Stimulated activated CD8-positive, alpha-beta memory T cell treated with anti-CD3 and anti-CD28 coated beads, Interleukin-7, amount 100 ng/mL, for 24 hours (primary cell): ENCODE measurements around the gene MSI2.

Experiments
- DNase-seq: peaks from one replicate; pipeline ENCODE4 v3.0.0-alpha.2; 2020; ENCODE audit warnings: low read depth

The MSI2 gene

GRCh38 chr17:57318913-57319312 lies 62.6 kb downstream of the MSI2 start:
- no peak for DNase-seq

- DNase-seq, result no peak
Observed at GRCh38 chr17:57319806-57320205, 63.5 kb downstream of the MSI2 start.

GRCh38 chr17:57323391-57323790 lies 67.1 kb downstream of the MSI2 start:
- DNase-seq, result no peak

- DNase-seq, result no peak
Observed at GRCh38 chr17:57324060-57324459, 67.7 kb downstream of the MSI2 start.

- no peak for DNase-seq
Observed at GRCh38 chr17:57324631-57325030, 68.3 kb downstream of the MSI2 start.

- DNase-seq, result no peak
Observed at GRCh38 chr17:57326336-57326735, 70.0 kb downstream of the MSI2 start.

GRCh38 chr17:57326764-57327163 lies 70.4 kb downstream of the MSI2 start:
- no peak for DNase-seq

- no peak for DNase-seq
Observed at GRCh38 chr17:57327176-57327970, 71.0 kb downstream of the MSI2 start.

GRCh38 chr17:57328109-57328882 lies 72.0 kb downstream of the MSI2 start:
- no peak for DNase-seq

GRCh38 chr17:57329380-57330214 lies 73.3 kb downstream of the MSI2 start:
- no peak for DNase-seq

GRCh38 chr17:57330587-57330986 lies 74.3 kb downstream of the MSI2 start:
- DNase-seq, result no peak

- DNase-seq, result no peak
Observed at GRCh38 chr17:57331423-57331822, 75.1 kb downstream of the MSI2 start.

GRCh38 chr17:57332501-57332900 lies 76.2 kb downstream of the MSI2 start:
- no peak for DNase-seq

- no peak for DNase-seq
Observed at GRCh38 chr17:57335195-57335792, 79.0 kb downstream of the MSI2 start.

GRCh38 chr17:57337390-57337789 lies 81.1 kb downstream of the MSI2 start:
- DNase-seq, result no peak

GRCh38 chr17:57338257-57338914 lies 82.1 kb downstream of the MSI2 start:
- no peak for DNase-seq

GRCh38 chr17:57340160-57340981 lies 84.0 kb downstream of the MSI2 start:
- no peak for DNase-seq

GRCh38 chr17:57341611-57342540 lies 85.6 kb downstream of the MSI2 start:
- DNase-seq, result no peak

GRCh38 chr17:57342963-57343589 lies 86.8 kb downstream of the MSI2 start:
- no peak for DNase-seq
